Sciatic nerve (tissue), 2 donors: Measurements from ENCODE around the gene FAM193B. TPM values are rescaled to one million over a fixed set of nuclear protein-coding genes. Genes with fewer than 3 reads are reported as not detected.
A peak's percentile ranks its signal among the peaks of the same experiment; 100 is the strongest.
"Not testable (repeated sequence)": the region's sequence is repeated elsewhere in the genome, so short reads cannot be mapped to it uniquely, and the experiment has no call there.

Experiments
- ATAC-seq: fragments of 200-7000 bp; cut with Tn5 transposase; one replicate; pipeline ENCODE4 v1.9.1; 2020; ENCODE audit warnings: mild to moderate bottlenecking, moderate library complexity
- DNase-seq: peaks from one replicate; pipeline ENCODE4 v3.0.0-alpha.2; 2020; ENCODE audit warnings: low spot score
- intact Hi-C: fragments of 100-400 bp; cut with DNase I; formaldehyde crosslinking; loops from one replicate; pipeline ENCODE4 v1.14.2; 2022
- total RNA-seq: library from RNA; stranded (reverse); fragmentation: NEBNext Ultra II Directional; extraction: Animal tissue kit (Norgen Biotek cat#: 25700); gene quantifications from one replicate; pipeline ENCODE4 v1.2.1, GENCODE V29; 2021
- donor health status: DM: no; HTN: no; CAD: no.
- donor health status: DM: no; HTN: no; CAD: no.

Gene FAM193B
- total RNA-seq, 1 donor from 2014 or later: 113 TPM

GRCh38 chr5:177495243-177496060, 58.9 kb downstream of the FAM193B start:
- ATAC-seq (peak; percentile 52), DNase-seq (peak; percentile 84)
- intact Hi-C loops: no loop called here

- DNase-seq (peak; percentile 85), ATAC-seq (peak; percentile 6)
- intact Hi-C loops: no loop called here
Observed at GRCh38 chr5:177494346-177495195, 59.8 kb downstream of the FAM193B start.

GRCh38 chr5:177493795-177494345, 60.5 kb downstream of the FAM193B start:
- ATAC-seq (no peak), DNase-seq (no peak)
- intact Hi-C loops: no loop called here

- intact Hi-C loops: no loop called here
- ATAC-seq (no peak), DNase-seq (no peak)
Observed at GRCh38 chr5:177492841-177493240, 61.5 kb downstream of the FAM193B start.

GRCh38 chr5:177491983-177492746, 62.2 kb downstream of the FAM193B start:
- intact Hi-C loops: no loop called here
- ATAC-seq: no peak

GRCh38 chr5:177491429-177491945, 62.9 kb downstream of the FAM193B start:
- no peak for ATAC-seq
- no peak for DNase-seq

More at GRCh38 chr5:177491983-177492746, 62.2 kb downstream of the FAM193B start:
- no peak for DNase-seq

GRCh38 chr5:177490992-177491391, 63.4 kb downstream of the FAM193B start:
- ATAC-seq (no peak), DNase-seq (no peak)
- intact Hi-C loops: no loop called here

More at GRCh38 chr5:177491429-177491945, 62.9 kb downstream of the FAM193B start:
- intact Hi-C loops: no loop called here

- DNase-seq (no peak), ATAC-seq (no peak)
- intact Hi-C loops: no loop called here
Observed at GRCh38 chr5:177490311-177490991, 63.9 kb downstream of the FAM193B start.

- peak; percentile 12 for ATAC-seq
- no peak for DNase-seq
Observed at GRCh38 chr5:177489119-177489716, 65.1 kb downstream of the FAM193B start.

GRCh38 chr5:177487975-177488374, 66.4 kb downstream of the FAM193B start:
- DNase-seq (no peak), ATAC-seq (no peak)
- intact Hi-C loops: no loop called here

More at GRCh38 chr5:177489119-177489716, 65.1 kb downstream of the FAM193B start:
- intact Hi-C loops: no loop called here

- no peak for ATAC-seq
- intact Hi-C loops: no loop called here
- DNase-seq: no peak
Observed at GRCh38 chr5:177487144-177487543, 67.2 kb downstream of the FAM193B start.

- no peak for ATAC-seq
Observed at GRCh38 chr5:177486256-177486655, 68.1 kb downstream of the FAM193B start.

GRCh38 chr5:177485753-177486152, 68.6 kb downstream of the FAM193B start:
- DNase-seq, ATAC-seq: not testable (repeated sequence)

More at GRCh38 chr5:177486256-177486655, 68.1 kb downstream of the FAM193B start:
- intact Hi-C loops: no loop called here
- no peak for DNase-seq

GRCh38 chr5:177484902-177485549, 69.3 kb downstream of the FAM193B start:
- ATAC-seq (no peak), DNase-seq (no peak)
- intact Hi-C loops: no loop called here

More at GRCh38 chr5:177485753-177486152, 68.6 kb downstream of the FAM193B start:
- intact Hi-C loops: not testable (repeated sequence)

GRCh38 chr5:177483994-177484901, 70.1 kb downstream of the FAM193B start:
- DNase-seq (no peak), ATAC-seq (no peak)
- intact Hi-C loops: no loop called here

GRCh38 chr5:177483042-177483441, 71.3 kb downstream of the FAM193B start:
- no peak for ATAC-seq
- DNase-seq: no peak

More at GRCh38 chr5:177483042-177483441, 71.3 kb downstream of the FAM193B start:
- intact Hi-C loops: no loop called here
